Esophagus squamous epithelium (tissue), 5 donors: ENCODE data around the gene UBLCP1. TPM values are rescaled to one million over a fixed set of nuclear protein-coding genes. Genes with fewer than 3 reads are reported as not detected.

Experiments used
- DNase-seq: peaks from one replicate; lab custom pipeline; 2025; lab: John Stamatoyannopoulos, UW
- H3K27ac ChIP-seq, 4 donors: fragments of 200-600 bp; sonication (generic); one replicate each; pipeline ENCODE4 v1.5.1; 2016 to 2019; ENCODE audit warnings: mild to moderate bottlenecking in 1 of 4
- H3K27me3 ChIP-seq, 4 donors: fragments of 200-600 bp; sonication (generic); 1 replicate in 3 of 4; 2 replicates in 1 of 4; pipeline versions ENCODE4 v1.5.1 to v1.6.0; 2017 to 2021; ENCODE audit warnings: antibody characterized with exemption in 1 of 4
- H3K36me3 ChIP-seq, 3 donors: fragments of 200-600 bp; sonication (generic); one replicate each; pipeline ENCODE4 v1.5.1; 2016 to 2019
- H3K4me1 ChIP-seq, 3 donors: fragments of 200-600 bp; sonication (generic); one replicate each; pipeline ENCODE4 v1.5.1; 2017 to 2019
- H3K4me3 ChIP-seq, 4 donors: fragments of 200-600 bp; sonication (generic); 1 replicate in 3 of 4; 2 replicates in 1 of 4; pipeline ENCODE4 v1.5.1; 2016 to 2019; ENCODE audit warnings: mild to moderate bottlenecking in 2 of 4, moderate library complexity in 1 of 4
- H3K9me3 ChIP-seq, 3 donors: fragments of 200-600 bp; sonication (generic); one replicate each; pipeline ENCODE4 v1.5.1; 2016 to 2019
- POLR2A ChIP-seq, 4 donors: fragments of 450-650 bp; IDR thresholded peaks; one replicate each; pipeline ENCODE4 v1.6.1; 2017; ENCODE audit warnings: antibody characterized with exemption in 4 of 4, mild to moderate bottlenecking in 4 of 4, moderate library complexity in 3 of 4
- WGBS, 2 donors: methylation state at CpG; one replicate each; pipeline ENCODE4 v1.1.5; 2018; 5-methylcytosine and 5-hydroxymethylcytosine counted together
- intact Hi-C: fragments of 100-400 bp; cut with DNase I; formaldehyde crosslinking; loops from one replicate; pipeline ENCODE4 v1.15.0; 2022
- total RNA-seq, 4 donors: library from RNA; depleted of rRNA; stranded (reverse); fragments of >200 nt; gene quantifications; one replicate each; pipeline ENCODE4 v1.1.0, GENCODE V29; 2016
- TF ChIP-seq, protein P1 (sequence below), 6 experiments: fragments of 450-650 bp in 4 of 6; fragments of 200-600 bp in 2 of 6; sonication (generic) in 2 of 6; IDR thresholded peaks; one replicate each; pipeline ENCODE4 v1.5.1; 2016 to 2019; ENCODE audit warnings: antibody characterized with exemption in 6 of 6, mild to moderate bottlenecking in 4 of 6, moderate library complexity in 4 of 6
- donor health status: DM: yes; HTN: yes; CAD: no.

UBLCP1 gene
- total RNA-seq, 4 donors from 2014 or later: 19.0 to 34.9 (median 24.6) TPM

DNA sequence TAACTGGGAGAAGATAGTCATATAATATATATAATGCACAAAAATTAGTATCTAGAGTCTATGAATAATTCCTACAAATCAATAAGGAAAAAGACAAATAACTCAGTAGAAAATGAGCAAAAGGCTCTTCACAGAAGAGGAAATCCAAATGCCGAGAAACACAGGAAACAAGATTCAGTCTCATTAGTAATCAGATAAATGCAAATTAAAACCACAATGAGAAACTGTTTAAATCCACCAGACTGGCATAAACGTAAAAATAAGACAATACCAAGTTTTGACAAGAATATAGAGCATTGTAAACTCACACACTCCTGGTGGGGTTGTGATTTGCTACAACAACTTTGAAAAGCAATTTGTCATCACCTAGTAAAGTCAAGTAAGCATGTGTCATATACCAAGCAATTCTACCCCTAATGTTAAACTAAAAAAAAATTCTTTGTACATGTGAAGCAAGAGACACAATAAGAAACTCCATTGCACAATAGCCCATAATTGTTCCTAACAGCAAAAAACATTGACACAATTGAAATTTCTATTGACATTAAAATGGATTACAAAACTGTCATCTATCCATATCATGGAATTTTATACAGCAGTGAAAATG is 21.0 kb upstream of the UBLCP1 start:
- DNase-seq: no peak
- Histone ChIP-seq H3K4me1 (no peaks in the 10 kb centered on the region), H3K9me3 (no peaks in the 10 kb centered on the region), H3K4me3 (no peak overlapping the region), H3K36me3 (no peaks in the 10 kb centered on the region), H3K27me3 (peaks cover 0 to 9% (median 0%) of the 10 kb centered on the region in 4 donors), H3K27ac (no peak overlapping the region)
- intact Hi-C loops: no loop called here
- 29 to 31% methylated on average over 2 of the region's 2 CpGs for WGBS, 2 donors
- no peak for TF ChIP-seq POLR2A (IDR thresholded peaks at IDR 0.05)
- TF ChIP-seq, protein P1, sequence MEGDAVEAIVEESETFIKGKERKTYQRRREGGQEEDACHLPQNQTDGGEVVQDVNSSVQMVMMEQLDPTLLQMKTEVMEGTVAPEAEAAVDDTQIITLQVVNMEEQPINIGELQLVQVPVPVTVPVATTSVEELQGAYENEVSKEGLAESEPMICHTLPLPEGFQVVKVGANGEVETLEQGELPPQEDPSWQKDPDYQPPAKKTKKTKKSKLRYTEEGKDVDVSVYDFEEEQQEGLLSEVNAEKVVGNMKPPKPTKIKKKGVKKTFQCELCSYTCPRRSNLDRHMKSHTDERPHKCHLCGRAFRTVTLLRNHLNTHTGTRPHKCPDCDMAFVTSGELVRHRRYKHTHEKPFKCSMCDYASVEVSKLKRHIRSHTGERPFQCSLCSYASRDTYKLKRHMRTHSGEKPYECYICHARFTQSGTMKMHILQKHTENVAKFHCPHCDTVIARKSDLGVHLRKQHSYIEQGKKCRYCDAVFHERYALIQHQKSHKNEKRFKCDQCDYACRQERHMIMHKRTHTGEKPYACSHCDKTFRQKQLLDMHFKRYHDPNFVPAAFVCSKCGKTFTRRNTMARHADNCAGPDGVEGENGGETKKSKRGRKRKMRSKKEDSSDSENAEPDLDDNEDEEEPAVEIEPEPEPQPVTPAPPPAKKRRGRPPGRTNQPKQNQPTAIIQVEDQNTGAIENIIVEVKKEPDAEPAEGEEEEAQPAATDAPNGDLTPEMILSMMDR (IDR thresholded peaks at IDR 0.05): no peak

DNA sequence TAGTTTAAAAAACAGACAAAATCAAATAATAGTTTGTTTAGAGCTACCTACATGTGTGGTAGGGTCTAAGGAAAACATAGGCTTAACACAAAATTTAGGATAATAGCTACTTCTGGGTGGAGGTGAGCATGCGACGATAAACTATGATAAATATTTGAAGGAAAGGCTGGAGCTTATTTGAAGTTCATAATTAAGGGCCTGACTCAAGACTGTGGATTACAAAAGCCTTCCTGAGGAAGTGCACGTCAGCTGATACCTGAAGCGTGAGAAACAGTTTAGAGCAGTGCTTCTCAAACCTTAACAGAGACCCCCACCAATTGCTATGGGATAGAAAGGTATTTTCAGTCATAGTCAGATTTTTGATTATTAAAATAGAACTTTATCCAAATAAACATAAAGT is 20.4 kb upstream of the UBLCP1 start:
- intact Hi-C loops: no loop called here
- no peak for DNase-seq
- Histone ChIP-seq H3K27me3 (peaks cover 0 to 15% (median 0%) of the 10 kb centered on the region in 4 donors), H3K4me3 (no peak overlapping the region), H3K9me3 (no peaks in the 10 kb centered on the region), H3K4me1 (no peaks in the 10 kb centered on the region), H3K36me3 (no peaks in the 10 kb centered on the region), H3K27ac (no peak overlapping the region)
- WGBS, 2 donors: 47 to 48% methylated on average over 4 of the region's 4 CpGs
- TF ChIP-seq, protein P1 (IDR thresholded peaks at IDR 0.05): no peak
- no peak for TF ChIP-seq POLR2A (IDR thresholded peaks at IDR 0.05)

DNA sequence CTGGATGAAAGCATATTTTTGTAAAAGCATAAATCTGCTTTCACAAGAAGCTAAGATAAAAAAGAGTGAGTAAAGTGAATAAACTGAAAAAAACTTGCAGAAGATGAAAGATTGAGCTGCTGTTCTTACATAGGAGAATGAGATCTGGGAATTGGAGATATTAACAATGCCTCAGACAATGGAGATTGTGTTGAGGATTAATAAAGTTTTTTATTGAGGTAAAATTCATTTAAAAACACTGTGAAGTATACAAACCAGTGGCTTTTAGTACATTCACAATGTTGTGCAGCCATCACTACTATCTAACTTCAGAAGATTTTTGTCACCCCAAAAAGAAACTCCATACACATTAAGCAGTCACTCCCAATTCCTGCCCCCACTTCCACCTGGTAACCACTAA is 19.7 kb upstream of the UBLCP1 start:
- Histone ChIP-seq H3K36me3 (no peaks in the 10 kb centered on the region), H3K4me3 (no peak overlapping the region), H3K4me1 (no peaks in the 10 kb centered on the region), H3K27me3 (peaks cover 0 to 22% (median 0%) of the 10 kb centered on the region in 4 donors), H3K9me3 (no peaks in the 10 kb centered on the region), H3K27ac (no peak overlapping the region)
- TF ChIP-seq POLR2A (IDR thresholded peaks at IDR 0.05): no peak
- TF ChIP-seq, protein P1 (IDR thresholded peaks at IDR 0.05): no peak
- intact Hi-C loops: no loop called here
- DNase-seq: no peak

DNA sequence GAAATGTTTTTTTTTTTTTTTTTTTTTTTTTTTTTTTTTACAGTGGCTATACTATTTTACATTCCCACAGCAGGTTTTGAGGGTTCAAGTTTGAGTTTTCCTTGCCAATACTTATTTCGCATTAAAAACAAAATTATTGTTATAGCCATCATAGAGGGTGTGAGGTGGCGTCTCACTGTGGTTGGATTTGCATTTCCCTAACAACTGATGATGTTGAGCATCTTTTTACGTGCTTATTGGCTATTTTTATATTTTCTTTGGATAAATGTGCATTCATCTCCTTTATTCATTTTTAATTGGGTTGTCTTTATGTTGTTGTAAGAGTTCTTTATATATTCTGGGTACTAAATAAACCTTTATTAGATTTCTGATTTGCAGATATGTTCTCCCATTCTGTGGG is 18.9 kb upstream of the UBLCP1 start:
- H3K4me3 ChIP-seq: no peak overlapping the region

DNA sequence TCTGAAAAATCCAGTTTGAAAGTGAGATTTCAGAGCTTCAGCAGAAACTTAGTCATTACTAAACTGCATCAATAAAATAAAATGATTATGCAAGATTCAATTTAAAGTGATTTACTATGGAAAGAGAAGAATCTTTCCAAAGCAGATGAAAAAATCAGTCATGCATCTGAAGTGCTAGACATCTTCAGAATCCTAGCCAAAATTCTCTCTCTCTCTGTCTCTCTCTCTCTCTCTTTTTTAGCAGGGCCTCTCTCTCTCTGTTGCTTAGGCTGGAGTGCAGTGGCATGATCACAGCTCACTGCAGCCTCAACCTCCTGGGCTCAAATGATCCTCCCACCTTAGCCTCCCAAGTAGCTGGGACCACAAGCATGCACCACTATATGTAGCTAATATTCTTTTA is 18.2 kb upstream of the UBLCP1 start:
- intact Hi-C loops: no loop called here
- TF ChIP-seq, protein P1 (IDR thresholded peaks at IDR 0.05): no peak
- TF ChIP-seq POLR2A (IDR thresholded peaks at IDR 0.05): no peak
- H3K27ac ChIP-seq: no peak overlapping the region
- H3K27me3 ChIP-seq: peaks cover 0 to 22% (median 0%) of the 10 kb centered on the region in 4 donors
- no peak overlapping the region for H3K4me3 ChIP-seq
- H3K36me3 ChIP-seq: no peaks in the 10 kb centered on the region
- no peak for DNase-seq
- no peaks in the 10 kb centered on the region for H3K9me3 ChIP-seq
- peaks cover 0 to 4% (median 0%) of the 10 kb centered on the region in 3 donors for H3K4me1 ChIP-seq

More for the DNA sequence above, 18.9 kb upstream of the UBLCP1 start:
- Histone ChIP-seq H3K4me1 (no peaks in the 10 kb centered on the region), H3K9me3 (no peaks in the 10 kb centered on the region), H3K27me3 (peaks cover 0 to 22% (median 0%) of the 10 kb centered on the region in 4 donors), H3K36me3 (no peaks in the 10 kb centered on the region), H3K27ac (no peak overlapping the region)
- 81 to 85% methylated on average over 3 of the region's 3 CpGs for WGBS, 2 donors
- no peak for DNase-seq
- TF ChIP-seq, protein P1 (IDR thresholded peaks at IDR 0.05): no peak
- TF ChIP-seq POLR2A (IDR thresholded peaks at IDR 0.05): no peak
- intact Hi-C loops: no loop called here
